ENCODE measurements around the gene CHSY1.

Gene CHSY1

DNA sequence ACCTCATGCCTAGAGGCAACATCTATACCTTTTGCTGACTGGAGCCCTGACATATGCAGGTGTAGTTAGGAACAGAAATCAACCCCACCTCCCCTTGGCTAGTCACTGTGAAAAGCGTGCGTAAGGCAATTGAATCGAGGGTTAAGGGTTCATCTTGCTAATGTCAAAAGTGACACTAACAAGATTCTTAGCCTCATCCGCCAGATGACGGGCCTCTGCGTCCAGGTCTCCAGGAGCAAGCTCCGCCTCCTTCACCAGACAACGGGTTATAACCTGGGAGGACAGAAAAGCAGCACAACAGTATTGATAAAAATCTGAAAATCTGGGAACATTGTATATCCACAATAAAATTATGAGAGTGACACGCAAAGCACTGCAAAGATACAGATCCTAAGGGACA is 20.7 kb upstream of the CHSY1 start:
- ChIA-PET POLR2A (no interaction called here), CTCF (interaction anchor here (0.9 to 1.2 kb wide), 2 partner anchors 16 to 264 kb away, joined by 3 to 5 read pairs; no protein-coding TSS in a partner anchor)

DNA sequence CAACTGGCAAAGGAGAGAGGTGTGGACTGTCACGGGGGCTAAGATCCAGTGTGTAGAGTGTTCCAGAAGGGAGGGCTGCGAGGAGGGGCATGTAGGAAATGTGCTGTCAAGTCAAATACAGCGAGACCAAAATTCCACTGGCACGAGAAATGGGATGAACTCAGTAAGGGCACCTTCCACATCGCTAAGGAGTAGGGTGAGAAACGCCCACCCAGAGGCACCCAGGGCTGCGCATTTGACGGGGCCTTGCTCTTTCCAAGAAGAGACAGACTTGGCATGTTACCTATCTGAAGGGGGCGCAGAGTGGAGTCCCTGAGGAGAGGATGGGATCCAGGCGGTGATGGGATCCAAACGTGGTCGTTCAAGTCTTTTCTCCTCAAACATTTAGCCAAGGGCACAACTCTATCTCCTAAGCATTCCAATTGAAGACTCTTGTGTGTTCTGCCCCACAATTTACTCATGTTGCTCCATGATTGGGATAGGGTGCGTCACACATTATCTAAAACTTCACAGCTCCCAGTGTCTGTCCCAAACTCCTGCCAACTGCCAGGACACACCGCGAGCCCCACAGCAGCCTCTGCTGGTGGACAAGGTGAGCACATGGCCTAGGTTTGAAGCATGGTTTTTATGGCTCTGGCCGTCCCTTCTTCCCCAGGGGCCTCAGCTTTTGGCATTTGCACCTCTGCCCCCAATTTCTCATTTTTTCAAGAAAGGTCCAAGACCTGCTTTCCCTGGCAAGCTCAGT is 17.8 kb upstream of the CHSY1 start:
- peak; percentile 46; the same call in 1 of the 2 replicates for TF ChIP-seq L3MBTL2 (conservative IDR thresholded peaks at IDR 0.05)
- no peak for TF ChIP-seq NFRKB (IDR thresholded peaks at IDR 0.05)
- POLR2A ChIA-PET, result no interaction called here
- DNase-seq (ENCODE audit: extremely low spot score), result peak; percentile 50
- CTCF ChIA-PET, result interaction anchor here (1.0 kb wide), 1 partner anchor 11 kb away, joined by 4 read pairs; no protein-coding TSS in a partner anchor

More for the DNA sequence above, 20.7 kb upstream of the CHSY1 start:
- TF ChIP-seq, protein P1, sequence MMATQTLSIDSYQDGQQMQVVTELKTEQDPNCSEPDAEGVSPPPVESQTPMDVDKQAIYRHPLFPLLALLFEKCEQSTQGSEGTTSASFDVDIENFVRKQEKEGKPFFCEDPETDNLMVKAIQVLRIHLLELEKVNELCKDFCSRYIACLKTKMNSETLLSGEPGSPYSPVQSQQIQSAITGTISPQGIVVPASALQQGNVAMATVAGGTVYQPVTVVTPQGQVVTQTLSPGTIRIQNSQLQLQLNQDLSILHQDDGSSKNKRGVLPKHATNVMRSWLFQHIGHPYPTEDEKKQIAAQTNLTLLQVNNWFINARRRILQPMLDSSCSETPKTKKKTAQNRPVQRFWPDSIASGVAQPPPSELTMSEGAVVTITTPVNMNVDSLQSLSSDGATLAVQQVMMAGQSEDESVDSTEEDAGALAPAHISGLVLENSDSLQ (IDR thresholded peaks at IDR 0.05), result no peak
- TF ChIP-seq FOXK2 (IDR thresholded peaks at IDR 0.05) (no peak), CTBP1 (IDR thresholded peaks at IDR 0.05; ENCODE audit: borderline replicate concordance) (no peak), ELF4 (IDR thresholded peaks at IDR 0.05) (no peak), TARDBP (IDR thresholded peaks at IDR 0.05) (no peak), FOXM1 (IDR thresholded peaks at IDR 0.05; ENCODE audit: borderline replicate concordance) (no peak), BHLHE40 (IDR thresholded peaks at IDR 0.05; ENCODE audit: borderline replicate concordance) (no peak), ARNT (IDR thresholded peaks at IDR 0.05) (no peak), LEF1 (IDR thresholded peaks at IDR 0.05; ENCODE audit: borderline replicate concordance) (no peak), SUZ12 (IDR thresholded peaks at IDR 0.05) (no peak), L3MBTL2 (conservative IDR thresholded peaks at IDR 0.05) (no peak), FOXA1 (IDR thresholded peaks at IDR 0.05) (no peak), HDGF (IDR thresholded peaks at IDR 0.05; ENCODE audit: borderline replicate concordance) (no peak), NFRKB (IDR thresholded peaks at IDR 0.05) (no peak), ZNF384 (IDR thresholded peaks at IDR 0.05) (no peak), SP1 (IDR thresholded peaks at IDR 0.05) (no peak)
- no peak for DNase-seq (ENCODE audit: extremely low spot score)

DNA sequence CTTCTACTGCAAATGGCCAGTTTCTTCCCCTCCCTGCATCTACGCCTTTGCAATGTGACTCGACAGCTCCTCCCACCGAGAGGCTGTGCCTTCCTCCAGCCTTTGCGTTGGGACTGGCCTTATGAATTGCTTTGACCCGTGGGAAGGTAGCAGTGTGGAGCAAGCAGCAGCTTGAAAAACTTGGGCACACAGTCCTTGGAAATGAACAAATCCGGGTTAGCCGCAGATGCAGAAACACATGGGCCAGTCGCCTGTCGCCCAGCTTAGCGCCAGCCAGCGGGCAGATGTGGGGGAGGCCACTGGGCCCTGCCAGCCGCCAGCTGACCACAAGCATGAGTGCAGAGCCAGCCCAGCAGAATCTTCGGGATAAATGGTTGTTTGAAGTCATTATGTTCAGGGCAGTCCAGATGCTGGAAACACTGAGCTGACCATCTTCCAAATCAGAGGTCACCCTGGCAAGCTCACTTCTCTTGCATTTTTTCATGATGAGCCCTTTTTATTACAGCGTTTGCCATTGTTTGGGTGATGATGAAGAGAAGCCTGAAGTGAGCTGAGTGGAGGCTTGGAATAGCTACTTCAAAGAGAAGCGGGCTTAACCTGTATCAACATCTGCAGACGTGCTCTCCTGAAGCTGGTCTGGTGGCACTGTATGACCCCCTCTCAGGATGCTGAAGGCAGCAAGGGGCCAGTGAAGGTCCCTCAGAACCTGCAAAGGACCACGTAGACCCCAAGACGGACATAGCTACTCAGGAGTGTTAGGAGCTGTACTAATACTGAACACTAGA is 15.7 kb upstream of the CHSY1 start:
- ChIA-PET CTCF (interaction anchor here (1.7 kb wide), 1 partner anchor 9 kb away, joined by 9 read pairs; no protein-coding TSS in a partner anchor), POLR2A (interaction anchor here (1.0 to 1.1 kb wide), 2 partner anchors 16 to 27 kb away, joined by 3 read pairs; partner anchors contain the start of genes CHSY1 and SNRPA1)
- no peak for DNase-seq (ENCODE audit: extremely low spot score)
- no peak for TF ChIP-seq NFRKB (IDR thresholded peaks at IDR 0.05)
- TF ChIP-seq CTBP1 (IDR thresholded peaks at IDR 0.05; ENCODE audit: borderline replicate concordance), result no peak
- no peak for TF ChIP-seq LEF1 (IDR thresholded peaks at IDR 0.05; ENCODE audit: borderline replicate concordance)
- TF ChIP-seq HDGF (IDR thresholded peaks at IDR 0.05; ENCODE audit: borderline replicate concordance), result no peak
- TF ChIP-seq L3MBTL2 (conservative IDR thresholded peaks at IDR 0.05), result no peak
- no peak for TF ChIP-seq FOXM1 (IDR thresholded peaks at IDR 0.05; ENCODE audit: borderline replicate concordance)
- no peak for TF ChIP-seq SUZ12 (IDR thresholded peaks at IDR 0.05)
- TF ChIP-seq, protein P1 (IDR thresholded peaks at IDR 0.05), result no peak
- TF ChIP-seq FOXA1 (IDR thresholded peaks at IDR 0.05), result no peak
- TF ChIP-seq FOXK2 (IDR thresholded peaks at IDR 0.05), result no peak
- TF ChIP-seq ZNF384 (IDR thresholded peaks at IDR 0.05), result no peak
- no peak for TF ChIP-seq BHLHE40 (IDR thresholded peaks at IDR 0.05; ENCODE audit: borderline replicate concordance)
- no peak for TF ChIP-seq ARNT (IDR thresholded peaks at IDR 0.05)

DNA sequence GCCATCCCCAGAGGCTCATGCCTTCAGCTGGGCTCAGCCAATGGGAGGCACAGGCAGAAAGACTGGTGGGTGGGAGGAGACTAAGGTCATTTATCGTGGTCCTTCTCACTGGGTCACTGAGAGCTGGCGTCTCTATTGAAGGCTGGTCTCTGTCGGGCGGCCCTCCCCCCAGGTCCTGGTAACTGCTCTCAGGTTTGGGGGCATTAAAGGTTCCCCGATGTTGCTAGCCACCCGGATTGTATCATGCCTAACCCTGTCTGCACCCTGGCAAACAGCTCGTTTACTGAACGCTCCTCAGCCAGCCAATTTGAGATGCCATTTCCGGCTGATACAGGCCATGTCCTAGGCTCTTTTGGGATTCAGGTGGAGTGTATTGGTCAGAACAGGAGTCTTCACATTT is 14.9 kb upstream of the CHSY1 start:
- ChIA-PET CTCF (interaction anchor here (1.7 kb wide), 1 partner anchor 9 kb away, joined by 9 read pairs; no protein-coding TSS in a partner anchor), POLR2A (interaction anchor here (0.9 kb wide), 1 partner anchor 11 kb away, joined by 3 read pairs; no protein-coding TSS in a partner anchor)
- DNase-seq (ENCODE audit: extremely low spot score), result no peak
- no peak for TF ChIP-seq BHLHE40 (IDR thresholded peaks at IDR 0.05; ENCODE audit: borderline replicate concordance)
- TF ChIP-seq, protein P1 (IDR thresholded peaks at IDR 0.05), result no peak
- TF ChIP-seq FOXK2 (IDR thresholded peaks at IDR 0.05), result no peak

DNA sequence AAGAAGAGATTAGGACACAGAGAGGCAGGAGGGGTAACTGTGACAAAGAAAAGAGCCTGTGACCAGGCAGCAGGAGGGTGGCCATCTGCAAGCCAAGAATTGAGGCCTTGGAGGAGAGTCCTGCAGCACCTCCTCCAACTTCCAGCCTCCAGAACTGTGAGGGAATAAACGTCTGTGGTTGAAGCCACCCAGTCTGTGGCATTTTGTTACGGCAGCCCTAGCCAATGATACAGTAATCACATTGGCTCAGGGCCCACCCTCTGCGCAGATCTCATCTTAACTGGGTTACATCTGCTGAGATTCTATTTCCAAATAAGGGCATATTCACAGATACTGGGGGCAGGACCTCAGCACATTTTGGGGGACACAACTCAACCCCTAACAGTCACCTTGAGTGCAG is 14.2 kb upstream of the CHSY1 start:
- DNase-seq (ENCODE audit: extremely low spot score), result no peak
- CTCF ChIA-PET, result no interaction called here
- POLR2A ChIA-PET, result interaction anchor here (0.6 to 0.9 kb wide), 2 partner anchors 10 to 287 kb away, joined by 3 read pairs; no protein-coding TSS in a partner anchor
- no peak for TF ChIP-seq LEF1 (IDR thresholded peaks at IDR 0.05; ENCODE audit: borderline replicate concordance)
- no peak for TF ChIP-seq SUZ12 (IDR thresholded peaks at IDR 0.05)
- TF ChIP-seq L3MBTL2 (conservative IDR thresholded peaks at IDR 0.05), result no peak
- no peak for TF ChIP-seq FOXK2 (IDR thresholded peaks at IDR 0.05)
- TF ChIP-seq HDGF (IDR thresholded peaks at IDR 0.05; ENCODE audit: borderline replicate concordance), result no peak
- TF ChIP-seq BHLHE40 (IDR thresholded peaks at IDR 0.05; ENCODE audit: borderline replicate concordance), result no peak
- TF ChIP-seq TARDBP (IDR thresholded peaks at IDR 0.05), result no peak
- TF ChIP-seq ARNT (IDR thresholded peaks at IDR 0.05), result no peak
- no peak for TF ChIP-seq CTBP1 (IDR thresholded peaks at IDR 0.05; ENCODE audit: borderline replicate concordance)
- no peak for TF ChIP-seq FOXM1 (IDR thresholded peaks at IDR 0.05; ENCODE audit: borderline replicate concordance)

Data from HEK293T (cell line).